Heart left ventricle (tissue), 16 donors: ENCODE data around the gene NEK9. TPM values are rescaled to one million over a fixed set of nuclear protein-coding genes. Genes with fewer than 3 reads are reported as not detected.

ENCODE experiments used
- ATAC-seq, 4 donors: fragments of 200-7000 bp; cut with Tn5 transposase; one replicate each; pipeline ENCODE4 v1.9.1; 2020 to 2022; ENCODE audit warnings: moderate library complexity in 4 of 4, mild to moderate bottlenecking in 3 of 4, moderate number of reproducible peaks in 1 of 4
- DNase-seq, 5 donors: peaks; one replicate each; pipeline ENCODE4 v3.0.0-alpha.2; 2020
- H3K27ac ChIP-seq, 12 donors: fragments of 200-600 bp; sonication (generic) in 4 of 12; one replicate each; pipeline versions ENCODE4 v1.5.0 to v1.8.0; 2016 to 2022; ENCODE audit warnings: mild to moderate bottlenecking in 2 of 12
- H3K27me3 ChIP-seq, 9 donors: fragments of 200-600 bp; sonication (generic) in 2 of 9; one replicate each; pipeline versions ENCODE4 v1.5.1 to v1.8.0; 2016 to 2022; ENCODE audit warnings: mild to moderate bottlenecking in 3 of 9
- H3K36me3 ChIP-seq, 9 donors: fragments of 200-600 bp; sonication (generic) in 2 of 9; one replicate each; pipeline versions ENCODE4 v1.5.0 to v1.8.0; 2018 to 2022; ENCODE audit warnings: mild to moderate bottlenecking in 2 of 9
- H3K4me1 ChIP-seq, 12 donors: fragments of 200-600 bp; sonication (generic) in 4 of 12; one replicate each; pipeline versions ENCODE4 v1.5.0 to v1.8.0; 2016 to 2022; ENCODE audit warnings: mild to moderate bottlenecking in 3 of 12
- H3K4me3 ChIP-seq, 12 donors: fragments of 200-600 bp; sonication (generic) in 4 of 12; one replicate each; pipeline versions ENCODE4 v1.5.0 to v1.8.0; 2017 to 2022; ENCODE audit warnings: mild to moderate bottlenecking in 9 of 12, moderate library complexity in 4 of 12
- H3K9me3 ChIP-seq, 12 donors: fragments of 200-600 bp; sonication (generic) in 4 of 12; one replicate each; pipeline versions ENCODE4 v1.5.0 to v1.8.0; 2016 to 2022; ENCODE audit warnings: mild to moderate bottlenecking in 1 of 12
- POLR2A ChIP-seq, 2 donors: fragments of 450-650 bp; IDR thresholded peaks; one replicate each; pipeline ENCODE4 v1.6.1; 2017; ENCODE audit warnings: antibody characterized with exemption in 2 of 2, mild to moderate bottlenecking in 2 of 2, moderate library complexity in 2 of 2
- WGBS, 4 donors: extraction: QIAGEN DNeasy Blood & Tissue Kit in 2 of 4; methylation state at CpG; one replicate each; pipeline versions ENCODE4 v1.1.5 to v1.1.7; 2013 to 2018; 5-methylcytosine and 5-hydroxymethylcytosine counted together
- intact Hi-C, 10 donors: fragments of 100-400 bp; cut with DNase I; formaldehyde crosslinking; loops; one replicate each; pipeline versions ENCODE4 v1.11.1 to v1.14.2; 2022
- long read RNA-seq, 3 donors: library from polyadenylated mRNA; unstranded; transcript quantifications; one replicate each; pipeline ENCODE4 v2.0.0, GENCODE V29; 2020 to 2021
- polyA plus RNA-seq, 2 donors: library from polyadenylated mRNA; stranded (reverse); fragments of 200-250 nt; gene quantifications; one replicate each; pipeline ENCODE4 v1.2.3, GENCODE V29; 2013
- total RNA-seq, 9 donors: library from RNA; depleted of rRNA in 2 of 9; stranded (reverse); fragments of >200 nt in 2 of 9; fragmentation: NEBNext Ultra II Directional in 3 of 9; extraction: Animal tissue kit (Norgen Biotek cat#: 25700) in 3 of 9; gene quantifications; one replicate each; pipeline versions ENCODE4 v1.1.0 to v1.2.4, GENCODE V29; 2016 to 2023
- TF ChIP-seq, protein P1 (sequence below), 12 donors: fragments of 200-600 bp; sonication (generic) in 4 of 12; IDR thresholded peaks; one replicate each; pipeline versions ENCODE4 v1.5.0 to v1.8.0; 2018 to 2022; ENCODE audit warnings: antibody characterized with exemption in 12 of 12, mild to moderate bottlenecking in 5 of 12
- donor health status: ischemic (EF 13 %, LVEDD 7.1; RV severe dilation, severe dysfunction).
- donor health status: healthy with polysubstance abuse.
- donor health status: DM: no; HTN: yes; CAD: no.
- donor health status: DM: no; HTN: no; CAD: no.
- donor health status: ischemic (EF 25% LVEDD 6.9; RV normal size, moderate dysfunction).
- donor health status: ischemic (EF 25% LVEDD 5.7; RV mildly dilated, moderate dysfunction).
- donor health status: healthy.
- donor health status: DM: yes; HTN: yes; CAD: no.
- donor health status: ischemic (EF 35%, LVEDD 5.7; RV mildly dilated, moderate dysfunction).
- donor health status: nonischemic (EF 11% LVEDD 7.7; RV severe dilation, severe dysfunction).
- donor health status: DM: yes; HTN: yes; CAD: no.
- donor health status: PGD.
- donor health status: ischemic (EF 29% LVEDD 5.4; RV normal size, mild dysfunction).
- donor health status: nonischemic (EF 23%, LVEDD 6.1; RV moderate dilation, normal function).

The NEK9 gene
- total RNA-seq (100 to 1,000 TPM in 4 of 9 donors, 10 to 100 TPM in 5; 69.0 to 114 (median 98.3) TPM), polyA plus RNA-seq (10 to 100 TPM; 40.1 to 41.3 TPM)
- long read RNA-seq, donor 1, full-length matches to known transcripts = 23 of 51 reads
- long read RNA-seq, donor 1, partial matches to known transcripts = 11 of 51 reads
- long read RNA-seq, donor 1, other reads (novel, unspliced or antisense) = 17 of 51 reads
- long read RNA-seq, donor 2, full-length matches to known transcripts = 28 of 77 reads
- long read RNA-seq, donor 2, partial matches to known transcripts = 17 of 77 reads
- long read RNA-seq, donor 2, other reads (novel, unspliced or antisense) = 32 of 77 reads
- long read RNA-seq, donor 3, full-length matches to known transcripts = 28 of 52 reads
- long read RNA-seq, donor 3, partial matches to known transcripts = 10 of 52 reads
- long read RNA-seq, donor 3, other reads (novel, unspliced or antisense) = 14 of 52 reads

DNA sequence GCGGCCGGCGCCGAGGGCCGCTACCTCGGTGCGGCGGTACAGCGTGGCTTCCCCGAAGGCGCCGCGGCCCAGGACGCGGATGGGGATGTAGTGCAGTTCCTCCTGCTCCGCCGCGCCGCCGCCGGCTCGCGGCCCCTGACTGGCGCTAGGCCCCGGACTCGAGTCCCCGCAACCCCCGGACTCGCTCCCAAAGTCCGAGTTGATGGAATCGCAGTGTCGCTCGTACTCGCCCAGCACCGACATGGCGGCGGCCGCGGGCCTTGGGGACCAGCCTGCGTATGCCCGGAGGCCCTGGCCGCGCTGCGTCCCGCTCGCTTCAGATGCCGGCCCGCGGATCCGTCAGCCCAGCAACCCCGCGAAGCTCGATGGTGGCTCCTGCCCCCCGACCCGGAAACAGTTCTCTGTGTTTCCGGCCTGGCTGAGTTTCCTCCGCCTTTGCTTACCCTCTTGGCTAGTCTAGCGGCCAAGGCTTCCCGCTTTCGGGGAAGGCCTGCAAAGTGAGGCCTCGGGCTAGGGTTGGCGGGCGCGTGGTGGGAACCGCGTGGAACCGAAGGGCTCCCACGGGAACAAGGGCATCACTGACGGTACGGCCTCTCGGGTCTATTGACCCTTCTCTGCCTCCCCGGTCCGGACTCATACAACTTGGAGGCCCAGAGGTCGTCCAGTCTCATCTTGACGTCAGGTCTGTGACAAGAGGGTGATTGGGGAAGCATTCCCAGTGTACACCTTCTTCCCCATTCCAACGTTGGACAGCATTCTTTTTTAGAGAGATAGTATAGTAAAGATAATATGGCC lies at the start of gene NEK9:
TSS of gene NEK9 (minus strand) at position 370 of the 795 bp plus-strand sequence. CDS start at position 243, 127 bp downstream.
- H3K36me3 ChIP-seq = peaks cover 0 to 29% (median 16%) of the 10 kb centered on the region in 9 donors
- peak within 1 kb of the TSS; percentile 57 to 96 (median 80) for H3K4me3 ChIP-seq
- peak within 1 kb of the TSS; percentile 87 to 99 (median 97) for H3K27ac ChIP-seq
- peak; percentile 94 to 96 (median 96) for ATAC-seq
- peak; percentile 93 to 94 (median 93) for DNase-seq
- intact Hi-C loops = loop anchor here in 3 of 10 donors (5.0 to 10.0 kb wide), 2 partner anchors 50 to 298 kb away; partner anchors contain the start of genes TMED10 (in 2 of the 3) and JDP2 (in 1 of the 3)
- no peaks in the 10 kb centered on the region for H3K9me3 ChIP-seq
- 0 to 1% (median 0%) methylated on average over 42 to 76 of the region's 76 CpGs for WGBS, 4 donors
- H3K27me3 ChIP-seq = no peaks in the 10 kb centered on the region
- peak in 1 of 2 donors; percentile 56 for TF ChIP-seq POLR2A (IDR thresholded peaks at IDR 0.05)
- TF ChIP-seq, protein P1, sequence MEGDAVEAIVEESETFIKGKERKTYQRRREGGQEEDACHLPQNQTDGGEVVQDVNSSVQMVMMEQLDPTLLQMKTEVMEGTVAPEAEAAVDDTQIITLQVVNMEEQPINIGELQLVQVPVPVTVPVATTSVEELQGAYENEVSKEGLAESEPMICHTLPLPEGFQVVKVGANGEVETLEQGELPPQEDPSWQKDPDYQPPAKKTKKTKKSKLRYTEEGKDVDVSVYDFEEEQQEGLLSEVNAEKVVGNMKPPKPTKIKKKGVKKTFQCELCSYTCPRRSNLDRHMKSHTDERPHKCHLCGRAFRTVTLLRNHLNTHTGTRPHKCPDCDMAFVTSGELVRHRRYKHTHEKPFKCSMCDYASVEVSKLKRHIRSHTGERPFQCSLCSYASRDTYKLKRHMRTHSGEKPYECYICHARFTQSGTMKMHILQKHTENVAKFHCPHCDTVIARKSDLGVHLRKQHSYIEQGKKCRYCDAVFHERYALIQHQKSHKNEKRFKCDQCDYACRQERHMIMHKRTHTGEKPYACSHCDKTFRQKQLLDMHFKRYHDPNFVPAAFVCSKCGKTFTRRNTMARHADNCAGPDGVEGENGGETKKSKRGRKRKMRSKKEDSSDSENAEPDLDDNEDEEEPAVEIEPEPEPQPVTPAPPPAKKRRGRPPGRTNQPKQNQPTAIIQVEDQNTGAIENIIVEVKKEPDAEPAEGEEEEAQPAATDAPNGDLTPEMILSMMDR (IDR thresholded peaks at IDR 0.05) = peak in 2 of 12 donors; percentile 11 to 14
- peaks cover 3 to 47% (median 29%) of the 10 kb centered on the region in 12 donors for H3K4me1 ChIP-seq

DNA sequence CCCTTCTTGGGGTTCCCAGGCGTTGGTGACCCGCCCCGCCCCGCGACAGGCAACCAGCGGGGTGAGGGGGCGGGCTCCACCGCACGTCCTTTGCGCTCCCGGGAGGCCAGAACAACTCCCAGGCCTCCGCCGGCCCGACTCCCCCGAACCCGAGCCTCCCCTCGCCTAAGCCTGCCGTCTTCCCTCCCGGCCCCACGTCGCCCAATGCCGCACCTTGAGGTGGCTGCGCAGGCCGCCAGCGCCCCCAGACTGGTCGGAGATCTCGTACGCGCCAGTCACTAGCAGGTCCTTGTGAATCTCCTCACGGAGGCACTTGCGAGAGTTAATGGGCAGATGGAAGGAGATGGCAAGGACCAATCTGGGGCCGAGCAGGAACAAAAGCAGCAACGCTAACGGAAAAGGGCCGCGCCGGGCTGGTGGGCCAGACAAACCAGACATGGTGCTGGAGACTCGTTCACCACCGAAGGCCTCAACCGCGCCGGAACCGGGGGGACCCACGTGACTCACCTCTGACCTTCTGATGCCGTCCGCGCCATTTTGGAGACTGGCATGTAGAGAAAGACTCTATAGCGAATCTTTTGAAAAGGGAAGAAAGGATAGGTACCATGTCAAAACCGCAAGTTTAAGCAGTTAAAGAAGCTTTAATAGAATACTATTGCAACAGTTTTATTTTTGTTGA lies 49.4 kb upstream of the NEK9 start, which contains the start of gene TMED10:
TSS of gene TMED10 (minus strand) at position 471 of the 679 bp plus-strand sequence. CDS start at position 438, 33 bp downstream.
- Histone ChIP-seq H3K4me1 (peaks cover 3 to 48% (median 25%) of the 10 kb centered on the region in 12 donors), H3K36me3 (no peaks in the 10 kb centered on the region), H3K4me3 (peak within 1 kb of the TSS; percentile 70 to 99 (median 89)), H3K9me3 (no peaks in the 10 kb centered on the region), H3K27me3 (no peaks in the 10 kb centered on the region), H3K27ac (peak within 1 kb of the TSS; percentile 87 to 98 (median 96))
- peak in 1 of 2 donors; percentile 36 for TF ChIP-seq POLR2A (IDR thresholded peaks at IDR 0.05)
- TF ChIP-seq, protein P1 (IDR thresholded peaks at IDR 0.05) = peak in 2 of 12 donors; percentile 1 to 23
- WGBS, 4 donors = 0 to 1% (median 0%) methylated on average over 25 to 49 of the region's 49 CpGs
- intact Hi-C loops = loop anchor here in 6 of 10 donors (1.0 to 10.0 kb wide), 11 partner anchors 34 to 121 kb away; partner anchors contain the start of genes FOS (in 3 of the 6) and NEK9 (in 2 of the 6)
- DNase-seq (peak; percentile 87 to 95 (median 90)), ATAC-seq (peak; percentile 95 to 97 (median 96))

DNA sequence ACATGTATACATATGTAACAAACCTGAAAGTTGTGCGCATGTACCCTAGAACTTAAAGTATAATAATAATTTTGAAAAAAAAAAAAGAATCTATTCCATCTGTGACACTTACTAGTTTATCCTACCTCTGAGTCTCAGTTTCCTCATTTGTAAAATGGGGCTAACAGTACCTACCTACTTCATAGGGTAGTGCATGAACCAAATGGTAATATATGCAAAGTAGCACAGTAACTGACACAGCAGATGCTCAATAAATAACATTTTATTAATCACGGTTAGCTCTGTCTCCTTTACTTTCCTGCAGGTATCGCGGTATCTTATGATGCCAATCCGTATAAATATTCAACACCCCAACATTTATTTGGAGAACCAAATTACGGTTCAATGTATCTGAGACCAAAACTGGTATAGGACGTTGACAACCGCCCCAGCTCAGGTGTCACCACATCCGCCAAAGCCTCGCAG lies 48.9 kb upstream of the NEK9 start:
- intact Hi-C loops = loop anchor here in 6 of 10 donors (1.0 to 10.0 kb wide), 11 partner anchors 33 to 122 kb away; partner anchors contain the start of genes FOS (in 3 of the 6) and NEK9 (in 2 of the 6)

More for the DNA sequence above, 48.9 kb upstream of the NEK9 start:
- H3K27ac ChIP-seq = peak overlapping the region; percentile 87 to 98 (median 96)
- DNase-seq (no peak), ATAC-seq (no peak)
- TF ChIP-seq, protein P1 (IDR thresholded peaks at IDR 0.05) = no peak
- no peak for TF ChIP-seq POLR2A (IDR thresholded peaks at IDR 0.05)
- H3K4me3 ChIP-seq = peak overlapping the region; percentile 70 to 99 (median 89)
- H3K36me3 ChIP-seq = no peaks in the 10 kb centered on the region
- H3K4me1 ChIP-seq = peaks cover 3 to 51% (median 26%) of the 10 kb centered on the region in 12 donors
- H3K9me3 ChIP-seq = no peaks in the 10 kb centered on the region
- WGBS, 4 donors = 7 to 10% (median 9%) methylated on average over 9 to 10 of the region's 10 CpGs
- no peaks in the 10 kb centered on the region for H3K27me3 ChIP-seq
